ENCODE results near the gene GCGR.

GRCh38 chr17:81808778-81809555 is 5.0 kb downstream of the GCGR start:
- TF ChIP-seq CTCF (IDR thresholded peaks at IDR 0.05) (no peak), POLR2A (IDR thresholded peaks at IDR 0.05) (no peak), EP300 (IDR thresholded peaks at IDR 0.05) (no peak)

Measured in tibial nerve (tissue), 4 donors.